Stimulated activated CD4-positive, alpha-beta T cell treated with anti-CD3 and anti-CD28 coated beads, TNF-alpha, amount 100 ng/mL, for 1 hour (primary cell): ENCODE results near the gene TMEM63A.
"Not testable (repeated sequence)": the region's sequence is repeated elsewhere in the genome, so short reads cannot be mapped to it uniquely, and the experiment has no call there.

Experiments
- DNase-seq, 3 donors: peaks; one replicate each; pipeline ENCODE4 v3.0.0-alpha.2; 2020; ENCODE audit warnings: low read depth in 3 of 3, low spot score in 1 of 3

TMEM63A gene

DNA sequence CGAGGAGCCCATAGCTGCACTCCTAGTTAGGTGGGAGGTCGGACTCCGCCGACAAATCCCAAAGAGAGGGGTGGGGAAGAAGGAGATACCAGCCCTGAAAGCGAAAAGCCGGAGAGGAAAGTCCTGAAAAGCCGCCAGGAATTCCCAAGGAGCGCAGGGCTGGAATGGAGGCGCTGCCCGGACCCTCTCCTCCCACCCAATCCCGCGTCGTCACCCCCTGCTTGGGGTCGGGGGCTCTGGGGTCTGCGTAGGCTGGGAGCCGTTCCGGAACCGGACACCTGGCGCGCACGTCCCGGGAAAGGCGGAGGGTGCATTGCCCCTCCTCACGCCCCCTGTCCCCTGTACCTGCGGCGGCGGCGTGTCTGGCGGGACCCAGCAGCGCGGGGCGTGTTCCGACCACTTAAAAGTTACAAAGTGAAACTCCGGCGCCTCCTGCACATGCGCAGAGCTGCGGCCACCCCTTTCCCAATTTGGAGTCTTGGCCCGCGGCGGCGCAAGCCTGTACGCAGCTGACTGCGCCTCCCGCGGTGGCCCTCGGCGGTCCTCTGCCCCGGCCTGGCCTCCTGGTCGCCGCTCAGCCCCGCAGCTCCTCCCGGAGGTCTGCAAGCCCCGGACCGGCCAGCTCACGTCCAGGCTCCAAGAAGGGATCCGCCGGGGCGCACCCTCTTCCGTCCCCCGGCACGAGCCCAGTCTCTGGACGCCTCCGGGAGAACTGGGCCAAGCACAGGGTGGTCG, at the start of gene TMEM63A:
Gene TMEM63A (minus strand): TSS at position 422 of the 735 bp plus-strand sequence. CDS start 4,800 bp downstream, outside the sequence.
- peak; percentile 74 to 81 (median 80) for DNase-seq

DNA sequence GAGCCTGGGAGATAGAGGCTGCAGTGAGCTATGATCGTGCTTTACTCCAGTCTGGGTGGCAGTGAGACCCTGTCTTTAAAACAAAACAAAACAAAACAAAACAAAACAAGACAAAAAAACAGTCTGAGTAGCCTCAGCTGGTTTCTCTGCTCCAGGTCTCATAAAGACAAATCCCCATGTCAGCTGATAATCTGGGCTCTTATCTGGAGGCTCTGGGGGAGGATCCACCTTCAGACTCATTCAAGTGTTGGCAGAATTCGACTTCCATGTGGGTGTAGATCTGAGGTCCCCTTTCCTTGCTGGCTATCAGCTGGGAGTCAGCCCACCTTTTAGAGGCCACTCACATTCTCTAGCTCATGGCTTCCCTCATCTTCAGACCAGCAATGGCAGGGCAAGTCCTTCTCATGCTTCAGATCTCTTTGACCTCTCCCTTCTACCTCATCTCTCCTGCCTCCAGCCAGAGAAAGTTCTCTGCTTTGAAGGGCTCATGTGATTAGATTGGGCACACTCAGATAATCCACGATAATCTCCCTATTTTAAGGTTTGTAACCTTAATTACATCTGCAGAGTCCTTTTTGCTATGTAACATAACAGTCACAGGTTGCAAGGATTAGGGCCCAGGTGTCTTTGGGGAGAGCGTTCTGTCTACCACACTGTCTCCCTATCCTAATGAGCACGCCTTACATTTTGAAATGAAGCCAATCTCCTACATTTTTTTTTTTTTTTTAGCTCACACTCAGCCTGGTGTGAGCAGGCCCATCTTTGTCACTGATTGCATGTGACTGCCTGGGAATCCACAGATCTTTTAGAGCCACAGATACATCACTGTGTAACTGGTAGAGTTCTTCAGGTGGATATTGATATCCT, 49.3 kb upstream of the TMEM63A start:
- no peak for DNase-seq

DNA sequence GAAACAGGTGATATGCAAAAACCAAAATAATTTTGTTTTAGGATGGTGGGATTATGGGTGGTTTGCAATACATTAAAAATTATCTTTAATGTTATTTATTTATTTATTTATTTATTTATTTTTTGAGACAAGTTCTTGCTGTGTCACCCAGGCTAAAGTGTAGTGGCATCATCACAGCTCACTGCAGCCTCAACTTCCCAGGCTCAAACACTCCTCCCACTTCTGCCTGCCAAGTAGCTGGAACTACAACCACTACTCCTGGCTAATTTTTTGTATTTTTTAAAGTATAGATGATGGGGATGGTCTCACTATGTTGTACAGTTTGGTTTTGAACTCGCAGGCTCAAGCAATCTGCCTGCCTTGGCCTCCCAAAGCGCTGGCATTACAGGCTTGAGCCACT, 48.4 kb upstream of the TMEM63A start:
- DNase-seq = no peak

DNA sequence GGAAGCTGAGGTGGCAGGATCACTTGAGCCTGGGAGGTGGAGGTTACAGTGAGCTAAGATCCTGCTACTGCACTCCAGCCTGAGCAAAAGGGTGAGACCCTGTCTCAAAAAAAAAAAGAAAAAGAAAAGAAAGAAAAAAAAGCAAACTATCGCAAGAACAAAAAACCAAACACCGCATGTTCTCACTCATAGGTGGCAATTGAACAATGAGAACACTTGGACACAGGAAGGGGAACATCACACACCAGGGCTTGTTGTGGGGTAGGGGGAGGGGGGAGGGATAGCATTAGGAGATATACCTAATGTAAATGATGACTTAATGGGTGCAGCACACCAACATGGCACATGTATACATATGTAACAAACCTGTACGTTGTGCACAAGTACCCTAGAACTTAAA, 47.3 kb upstream of the TMEM63A start:
- DNase-seq = not testable (repeated sequence)

DNA sequence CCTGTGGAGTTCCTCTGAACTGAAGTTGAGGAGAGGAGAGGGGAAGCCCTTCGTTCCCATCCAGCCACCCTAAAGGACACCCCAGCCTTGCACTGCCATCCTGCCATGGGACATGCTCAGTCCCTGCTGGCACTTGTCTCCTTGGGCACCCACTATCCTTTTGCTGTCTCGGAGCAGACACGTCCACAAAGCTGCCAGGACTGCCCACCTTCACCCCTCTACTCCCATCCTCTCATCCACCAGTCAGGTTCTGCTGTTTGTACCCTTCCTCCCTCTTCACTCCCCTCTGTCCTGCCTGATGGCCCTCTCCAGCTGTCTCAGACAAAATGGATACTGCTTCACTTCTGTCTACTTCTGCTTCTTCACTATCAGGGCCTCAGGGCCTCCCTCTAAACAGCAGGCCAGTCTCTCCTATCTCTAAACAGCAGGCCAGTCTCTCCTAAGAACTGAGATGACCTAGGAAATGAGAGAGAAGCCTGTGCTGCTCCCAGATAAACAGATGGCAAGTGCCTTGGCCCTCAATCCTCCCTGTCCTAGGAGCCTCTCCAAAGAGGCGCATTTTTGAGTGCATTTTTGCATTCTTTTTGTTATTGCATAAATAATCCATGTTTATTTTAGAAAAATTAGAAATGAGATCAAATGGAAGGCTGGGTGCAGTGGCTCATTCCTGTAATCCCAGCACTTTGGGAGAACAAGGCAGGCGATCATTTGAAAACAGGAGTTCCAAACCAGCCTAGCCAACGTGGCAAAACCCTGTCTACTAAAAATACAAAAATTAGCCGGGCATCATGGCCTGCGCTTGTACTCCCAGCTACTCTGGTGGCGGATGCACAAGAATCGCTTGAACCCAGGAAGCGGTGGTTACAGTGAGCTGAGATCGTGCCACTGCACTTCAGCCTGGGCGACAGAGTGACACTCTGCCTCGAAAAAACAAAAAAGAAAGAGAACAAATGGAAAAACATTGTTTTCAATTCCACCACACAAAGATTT, 46.3 kb upstream of the TMEM63A start:
- DNase-seq = no peak

DNA sequence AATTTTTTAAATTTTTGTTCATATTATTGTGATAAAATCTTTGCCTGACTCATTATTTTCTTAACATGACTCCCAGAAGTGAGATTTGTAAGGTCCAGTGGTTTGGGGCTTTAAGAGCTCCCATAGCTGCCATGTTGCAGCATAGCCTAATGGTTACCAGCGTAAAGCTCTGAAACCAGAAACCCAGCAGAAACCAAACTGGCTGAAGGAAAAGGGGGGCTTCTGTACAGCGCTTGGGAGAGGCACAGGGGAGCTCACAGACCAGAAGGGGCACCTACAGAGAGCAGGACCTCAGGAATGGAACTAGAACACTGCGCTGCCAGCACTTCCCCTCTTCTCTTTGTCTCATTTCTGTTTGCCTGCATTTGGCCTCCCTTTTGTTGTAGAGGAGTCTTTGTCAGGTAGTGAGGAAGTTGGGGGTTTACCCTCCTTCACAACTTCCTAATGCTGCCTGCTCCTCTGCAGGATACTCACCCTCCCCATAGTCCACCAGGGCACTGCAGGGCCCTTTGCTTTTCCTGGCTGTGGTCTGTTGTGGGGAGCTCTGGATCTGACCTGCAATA, 44.5 kb upstream of the TMEM63A start:
- no peak for DNase-seq

DNA sequence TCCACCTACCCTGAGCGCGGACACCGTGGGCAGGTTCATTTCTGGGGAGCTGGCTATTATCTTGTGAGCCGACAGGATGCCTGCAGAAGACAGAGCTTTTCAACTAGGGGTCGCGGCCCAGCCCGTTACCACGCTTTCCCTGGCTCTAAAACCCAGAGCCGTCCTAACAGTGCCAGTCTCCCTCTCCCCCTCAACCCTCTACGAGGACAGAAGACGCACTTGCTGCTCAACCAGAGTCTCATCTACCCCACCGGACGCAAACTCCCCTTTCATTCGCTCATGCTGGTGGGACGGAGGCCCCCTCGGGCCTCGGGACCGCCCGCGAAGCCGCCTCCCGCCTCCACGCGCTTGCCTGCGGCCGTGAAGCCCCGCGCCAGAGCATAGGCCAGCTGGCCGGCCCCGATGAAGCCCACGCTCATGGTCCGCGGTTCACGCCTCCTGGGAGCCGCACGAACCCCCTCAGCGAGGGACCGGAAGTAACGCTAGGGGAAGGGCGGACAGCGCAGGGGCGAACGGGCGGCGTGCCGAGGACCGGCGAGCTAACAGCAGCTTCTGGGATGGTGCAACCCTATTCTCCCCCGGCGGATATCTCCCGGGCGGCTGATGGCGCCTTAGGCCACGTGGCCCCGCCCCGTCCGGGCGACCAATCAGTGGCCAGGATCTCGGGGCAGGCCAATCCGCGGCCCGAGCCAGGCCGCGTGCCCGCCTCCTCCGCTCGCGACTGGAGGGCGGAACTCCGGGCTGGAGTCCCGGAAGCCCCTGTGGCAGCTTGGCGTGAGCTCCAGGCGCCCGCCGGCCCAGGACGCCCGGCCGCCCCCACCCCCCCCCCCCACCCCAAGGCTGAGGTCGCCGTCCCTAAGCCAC, 41.7 kb upstream of the TMEM63A start, which contains the start of gene PYCR2:
Gene PYCR2 (minus strand): TSS at position 559 of the 864 bp plus-strand sequence. CDS start 140 bp downstream, at position 419.
- peak; percentile 87 to 91 (median 88) for DNase-seq

DNA sequence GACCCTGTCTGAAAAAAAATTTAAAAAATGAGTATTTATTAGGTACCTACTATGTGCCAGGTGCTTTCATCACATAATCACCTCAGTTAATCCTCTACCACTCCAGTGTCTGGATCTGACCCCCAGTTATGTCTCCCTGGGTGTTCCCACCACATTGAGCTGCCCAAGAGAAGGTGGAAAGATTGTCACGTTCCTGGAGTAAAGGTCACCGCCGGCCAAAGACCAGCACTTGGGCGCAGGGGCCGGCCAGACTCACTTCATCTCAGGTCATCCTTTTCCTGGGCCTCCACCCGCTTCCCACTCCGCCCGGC, 41.2 kb upstream of the TMEM63A start:
- DNase-seq = no peak

DNA sequence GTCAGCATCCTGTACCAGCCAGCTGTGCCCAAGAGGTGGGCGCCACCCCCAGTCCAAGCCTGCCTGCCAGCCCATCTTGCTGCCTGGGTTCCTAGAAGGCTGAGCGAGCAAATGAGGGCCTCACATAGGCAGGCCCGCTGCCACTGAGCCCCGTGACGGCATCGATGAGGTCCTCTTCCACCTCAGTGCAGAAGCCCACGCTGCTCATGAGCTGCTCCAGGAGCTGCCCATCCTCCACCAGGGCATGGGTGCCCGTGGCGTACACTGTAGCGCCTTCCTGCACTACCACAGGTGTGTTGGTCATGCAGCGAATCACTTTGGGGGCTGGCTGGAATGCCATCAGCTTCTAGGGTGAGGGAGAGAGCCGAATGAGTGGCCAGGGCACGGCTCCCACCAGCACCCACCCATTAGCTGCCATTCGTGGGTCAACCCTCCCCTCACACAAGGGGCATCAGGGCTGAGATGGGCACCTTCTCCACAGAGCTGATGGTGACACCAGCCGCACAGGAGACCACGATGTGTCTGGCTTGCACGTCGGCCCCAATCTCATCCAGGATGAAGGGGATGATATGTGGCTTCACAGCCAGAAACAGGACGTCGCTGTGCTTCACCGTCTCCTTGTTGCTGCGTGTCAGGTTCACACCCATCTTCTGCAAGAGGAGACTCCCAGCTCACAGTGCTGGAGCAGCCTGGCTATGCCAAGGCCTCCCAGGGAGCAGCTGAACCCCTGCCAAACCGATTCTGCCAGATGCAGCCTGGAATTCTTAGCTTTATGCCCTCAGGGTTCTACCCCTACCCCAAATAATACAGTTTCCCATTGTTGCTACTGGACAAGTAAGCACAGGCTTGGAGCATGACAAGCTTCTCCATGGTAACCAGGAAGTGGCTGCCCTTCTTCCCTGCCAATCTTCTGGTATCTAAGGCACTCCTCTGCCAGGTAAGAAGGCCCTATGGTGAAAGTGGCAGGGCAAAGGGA, 39.8 kb upstream of the TMEM63A start:
- DNase-seq = no peak

DNA sequence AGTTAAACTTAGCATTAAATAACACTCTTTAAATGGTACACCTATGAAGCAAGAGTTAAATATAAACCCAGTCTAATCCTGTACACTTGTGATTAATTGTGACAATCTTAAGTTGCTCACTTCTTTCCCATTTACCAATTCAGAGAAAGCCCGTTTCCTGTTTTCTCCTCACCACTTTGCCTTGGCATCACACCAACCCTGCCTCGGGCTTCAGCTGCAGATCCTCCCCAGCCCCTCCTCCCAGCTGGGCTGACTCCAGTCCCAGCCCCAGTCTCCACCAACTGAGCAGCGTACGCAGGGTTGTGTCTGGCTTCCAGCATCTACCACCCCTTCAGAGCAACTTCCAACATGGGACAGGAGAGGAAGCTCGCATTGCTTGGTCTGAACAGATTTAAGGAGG, 37.7 kb upstream of the TMEM63A start:
- no peak for DNase-seq

DNA sequence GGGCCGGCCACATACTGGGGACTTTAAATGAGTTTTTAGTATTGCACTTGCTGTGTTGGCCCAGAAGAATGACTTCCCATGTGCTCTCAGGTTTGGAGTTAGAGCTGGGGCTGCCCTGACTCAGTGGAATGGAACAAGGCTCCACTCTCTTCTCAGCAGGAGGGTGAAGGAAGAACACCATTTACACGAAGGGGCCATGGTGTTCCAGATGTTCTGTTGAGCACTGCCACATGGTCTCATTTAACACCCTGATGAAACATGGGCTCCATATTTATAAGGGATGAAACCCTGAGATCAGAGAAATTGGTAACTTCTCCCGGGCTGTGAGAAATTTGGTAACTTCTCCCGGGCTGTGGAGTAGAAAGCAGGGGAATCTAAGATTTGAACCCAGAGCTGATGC, 36.1 kb upstream of the TMEM63A start:
- DNase-seq = no peak

DNA sequence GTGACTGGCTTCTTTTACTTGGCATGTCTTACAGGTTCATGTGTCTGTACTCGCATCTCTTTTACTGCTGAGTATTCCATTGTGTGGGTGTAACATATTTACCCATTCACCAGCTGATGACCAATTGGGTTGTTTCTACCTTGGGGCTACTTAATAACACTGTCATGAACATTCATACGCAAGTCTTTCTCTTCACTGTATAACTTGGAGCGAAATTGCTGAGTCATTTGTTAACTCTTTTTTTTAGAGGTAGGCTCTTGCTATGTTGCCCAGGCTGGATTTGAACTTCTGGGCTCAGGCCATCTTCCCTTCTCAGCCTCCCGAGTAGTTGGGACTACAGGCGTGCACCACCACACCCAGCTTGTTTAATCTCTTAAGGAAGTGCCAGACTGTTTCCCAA, 35.4 kb upstream of the TMEM63A start:
- DNase-seq = no peak

DNA sequence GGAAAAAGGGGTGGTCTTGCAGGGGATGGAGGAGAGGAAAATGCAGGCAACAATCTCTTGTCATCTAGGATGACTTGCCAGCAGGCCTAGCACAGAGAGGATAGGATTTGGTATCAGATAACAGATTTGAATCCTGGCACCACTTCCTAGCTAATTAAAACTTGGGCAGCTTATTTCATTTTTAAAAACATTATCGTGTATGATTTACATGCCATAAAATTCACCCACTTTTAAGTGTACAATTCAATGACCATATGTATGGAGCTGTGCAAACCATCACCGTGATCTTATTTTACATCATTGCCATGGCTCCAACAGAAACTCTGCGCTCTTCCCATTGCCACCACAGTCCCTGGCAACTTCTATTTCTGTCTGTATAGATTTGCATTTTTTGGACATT, 34.9 kb upstream of the TMEM63A start:
- DNase-seq = no peak

DNA sequence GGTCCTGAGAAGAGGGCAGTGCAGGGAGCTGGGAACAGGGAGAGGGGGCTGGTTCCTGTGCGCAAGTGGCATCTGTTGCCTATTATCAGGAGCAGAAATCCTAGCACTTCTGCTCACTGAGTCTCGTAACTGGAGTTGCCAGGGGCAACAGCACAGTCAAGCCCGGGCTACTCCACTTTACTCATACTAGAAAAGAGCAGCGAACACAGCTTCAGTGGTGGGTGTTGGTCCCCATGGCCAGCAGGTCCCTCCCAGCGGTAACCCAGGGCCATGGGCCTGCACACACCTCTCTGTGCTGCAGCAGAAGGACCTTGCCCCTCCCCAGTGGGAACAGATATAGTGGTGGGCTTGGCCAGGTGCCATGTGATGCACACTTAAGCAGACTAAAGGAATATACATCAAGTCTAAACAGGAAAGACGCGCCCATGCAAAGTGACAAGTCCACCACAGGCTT, 33.4 kb upstream of the TMEM63A start:
- DNase-seq = no peak

DNA sequence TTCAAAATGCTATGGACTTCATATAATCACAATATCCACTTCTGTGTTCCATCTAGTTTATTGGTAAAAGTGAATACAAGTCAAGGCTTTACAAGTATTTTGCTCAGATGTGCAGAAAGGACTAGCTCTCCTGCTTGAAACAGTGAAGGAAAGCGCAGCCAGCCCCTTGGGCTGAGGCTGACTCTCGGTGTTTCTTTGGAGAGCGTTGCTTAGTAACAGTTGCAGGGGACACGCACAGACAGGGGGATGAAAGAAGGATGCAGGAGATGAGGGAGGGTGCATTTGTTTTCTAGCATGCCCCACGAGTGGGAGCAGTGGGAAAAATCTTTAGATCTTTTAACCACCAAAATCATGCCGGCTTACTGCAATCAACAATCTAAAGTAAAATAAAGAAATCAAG, 32.8 kb upstream of the TMEM63A start:
- DNase-seq = no peak

DNA sequence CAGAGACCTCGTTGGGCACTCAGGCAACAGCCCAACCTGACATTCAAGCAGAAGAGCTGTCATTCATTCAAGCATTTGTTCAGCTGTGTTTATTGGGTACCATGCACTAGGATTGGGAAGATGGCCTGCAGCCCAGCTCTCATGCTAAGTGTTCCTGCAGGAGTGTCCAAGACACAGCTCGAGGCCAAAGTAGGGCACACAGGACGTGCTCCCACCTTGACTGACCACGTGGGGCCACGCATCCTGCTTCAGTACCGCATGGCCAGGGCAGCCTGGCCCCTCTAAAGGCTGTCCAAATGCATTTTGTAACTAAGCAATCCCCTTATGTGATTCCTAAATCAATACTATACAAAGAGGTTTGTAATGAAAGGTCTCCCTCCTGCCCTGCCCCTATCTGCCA, 32.2 kb upstream of the TMEM63A start:
- DNase-seq = no peak

DNA sequence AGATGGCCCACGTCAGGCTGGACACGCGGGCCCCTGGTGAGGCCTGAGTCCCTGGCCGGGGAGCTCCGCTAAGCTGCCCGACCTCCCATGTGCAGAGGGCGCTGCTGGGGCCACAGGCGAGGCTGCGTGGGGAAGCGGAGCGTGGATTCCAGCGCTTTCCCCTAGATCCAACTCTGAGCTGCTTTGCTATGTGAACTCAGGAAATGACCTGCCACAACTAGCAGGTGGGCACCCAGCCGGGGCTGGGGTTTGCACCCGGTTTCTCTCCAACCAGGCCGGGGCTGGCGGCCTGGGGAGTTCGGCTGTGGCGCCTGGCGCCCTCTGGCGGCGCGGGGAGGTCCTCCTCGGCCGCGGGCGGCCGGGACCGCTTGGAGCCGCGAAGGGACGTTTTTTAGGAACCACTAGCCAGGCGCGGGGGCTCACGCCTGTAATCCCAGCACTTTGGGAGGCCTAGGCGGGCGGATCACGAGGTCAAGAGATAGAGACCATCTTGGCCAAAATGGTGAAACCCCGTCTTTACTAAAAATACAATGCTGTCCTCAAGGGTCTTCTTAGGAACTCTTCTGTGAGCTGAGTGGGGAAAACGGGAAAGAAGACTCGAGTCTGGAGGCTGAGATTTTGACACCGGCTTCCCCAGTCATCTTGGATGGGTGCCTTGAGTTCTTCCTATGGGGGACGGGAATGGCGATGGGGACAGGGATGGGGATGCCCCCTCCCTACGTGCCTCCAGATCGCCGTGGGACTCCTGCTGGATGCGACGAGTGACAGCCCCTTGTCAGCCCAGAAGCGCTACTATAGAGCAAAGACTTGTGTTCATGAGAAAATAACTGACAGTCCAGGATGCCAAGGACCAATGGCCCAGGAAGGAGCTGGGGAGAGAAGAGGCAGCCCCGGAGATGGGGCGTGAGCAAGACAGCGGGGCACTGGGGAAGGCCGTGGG, 29.3 kb upstream of the TMEM63A start:
- DNase-seq = peak in 2 of 3 donors; percentile 55 to 70

DNA sequence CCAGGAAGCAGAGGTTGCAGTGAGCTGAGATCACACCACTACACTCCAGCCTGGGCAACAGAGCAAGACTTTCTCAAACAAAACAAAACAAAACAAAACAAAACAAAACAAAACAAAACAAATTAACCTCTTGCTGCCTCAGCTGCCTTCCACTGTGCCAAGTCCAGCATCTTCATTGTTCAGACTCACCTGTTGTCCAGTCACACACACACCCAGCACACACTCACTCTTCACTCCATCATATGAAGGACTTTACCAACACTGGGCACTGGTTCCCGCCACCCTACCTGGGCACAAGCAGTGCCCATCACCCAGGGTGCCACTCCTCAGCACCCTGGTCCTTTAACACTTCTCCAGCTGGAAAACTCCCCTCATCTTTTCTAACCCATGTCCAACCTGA, 27.3 kb upstream of the TMEM63A start:
- no peak for DNase-seq
